ENCODE data around the gene PRCP. TPM values are rescaled to one million over a fixed set of nuclear protein-coding genes. Genes with fewer than 3 reads are reported as not detected.
A peak's percentile ranks its signal among the peaks of the same experiment; 100 is the strongest.
"Not testable (repeated sequence)": the region's sequence is repeated elsewhere in the genome, so short reads cannot be mapped to it uniquely, and the experiment has no call there.

The PRCP gene
- 40.7 and 44.6 TPM in 2 replicates for polyA plus RNA-seq (2014; cell fraction: cytosol; rRNA removed)
- polyA plus RNA-seq (2014; cell fraction: nucleus; rRNA removed), result 16.7 and 21.8 TPM in 2 replicates

DNA sequence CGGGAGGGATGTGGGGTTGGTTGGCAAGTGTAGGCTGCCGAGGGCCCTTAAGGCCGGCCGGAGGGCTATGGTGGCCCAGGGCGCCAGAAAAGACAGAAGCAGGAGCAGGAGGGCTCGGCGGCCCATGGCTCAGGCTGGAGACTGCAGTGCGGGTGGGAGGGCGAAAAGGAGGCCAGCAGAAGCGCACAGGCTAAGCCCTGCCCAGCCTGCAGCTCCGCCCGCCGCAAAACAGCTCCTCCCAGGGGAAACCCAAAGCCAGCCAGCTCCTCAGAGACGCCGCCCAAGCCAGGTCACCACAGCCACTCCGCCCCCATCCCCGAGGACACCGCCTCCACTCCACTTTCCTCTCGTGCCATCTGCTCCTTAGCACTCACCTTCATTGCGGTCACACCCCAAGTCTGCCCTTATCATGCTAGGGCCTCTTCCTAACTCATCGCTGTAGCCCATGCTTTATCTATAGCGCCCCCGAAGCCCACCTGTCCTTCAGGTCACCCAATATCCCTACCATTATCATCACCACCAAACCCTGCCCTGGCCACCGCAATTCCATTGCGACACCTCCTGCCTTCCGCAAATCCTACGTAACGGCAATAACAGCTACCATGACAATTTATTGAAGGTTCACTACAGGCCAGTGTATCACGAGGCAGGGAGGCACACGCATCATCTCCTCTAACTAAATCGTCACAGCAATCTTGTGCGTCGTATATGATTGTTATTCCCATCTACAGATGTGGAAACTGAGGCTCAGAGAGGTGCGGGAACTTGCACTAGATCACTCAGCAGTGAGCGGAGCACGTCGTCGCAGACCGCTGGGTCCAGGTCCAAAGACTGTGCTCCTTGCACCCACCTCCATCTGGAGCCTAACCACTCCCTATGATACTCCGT lies at the start of gene PRCP:
Gene PRCP (minus strand): TSS at position 154 of the 888 bp plus-strand sequence. CDS start 28 bp downstream, at position 126.
- DNase-seq (ENCODE audit: low spot score), result peak; percentile 95

DNA sequence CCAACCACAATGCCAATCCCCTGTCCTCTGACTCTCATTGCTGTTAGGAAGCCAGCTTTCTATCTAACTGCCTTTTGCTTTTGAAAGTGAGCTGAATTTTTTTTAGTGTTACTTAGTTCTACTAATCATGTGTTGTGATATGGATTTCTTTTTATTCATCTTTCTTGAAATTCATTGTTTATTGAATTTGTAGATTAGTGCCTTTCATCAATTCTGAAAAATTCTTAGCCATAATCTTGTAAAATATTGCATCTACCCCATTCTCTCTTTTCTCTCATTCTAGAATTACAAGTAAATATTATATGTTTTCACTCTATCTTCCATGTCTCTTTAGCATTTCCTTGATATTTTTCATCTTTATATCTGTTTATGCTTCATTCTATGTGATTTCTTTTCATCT lies 49.1 kb upstream of the PRCP start:
- no peak for DNase-seq (ENCODE audit: low spot score)

- no peak for DNase-seq (ENCODE audit: low spot score)
Observed at GRCh38 chr11:82945682-82946081, 45.5 kb upstream of the PRCP start.

GRCh38 chr11:82945041-82945440 lies 44.8 kb upstream of the PRCP start:
- not testable (repeated sequence) for DNase-seq (ENCODE audit: low spot score)

DNA sequence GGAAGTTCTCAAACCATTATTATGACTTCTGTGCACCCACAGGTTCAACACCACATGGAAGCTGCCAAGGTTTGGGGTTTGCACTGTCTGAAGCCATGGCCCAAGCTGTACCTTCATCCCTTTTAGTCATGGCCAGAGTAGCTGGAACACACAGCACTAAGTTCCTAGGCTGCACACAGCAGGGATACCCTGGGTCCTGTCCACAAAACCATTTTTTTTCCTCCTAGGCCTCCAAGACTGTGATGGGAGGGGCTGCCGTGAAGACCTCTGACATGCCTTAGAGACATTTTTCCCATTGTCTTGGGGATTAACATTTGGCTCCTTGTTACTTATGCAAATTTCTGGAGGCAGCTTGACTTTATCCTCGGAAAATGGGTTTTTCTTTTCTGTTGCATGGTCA lies 44.0 kb upstream of the PRCP start:
- no peak for DNase-seq (ENCODE audit: low spot score)

DNA sequence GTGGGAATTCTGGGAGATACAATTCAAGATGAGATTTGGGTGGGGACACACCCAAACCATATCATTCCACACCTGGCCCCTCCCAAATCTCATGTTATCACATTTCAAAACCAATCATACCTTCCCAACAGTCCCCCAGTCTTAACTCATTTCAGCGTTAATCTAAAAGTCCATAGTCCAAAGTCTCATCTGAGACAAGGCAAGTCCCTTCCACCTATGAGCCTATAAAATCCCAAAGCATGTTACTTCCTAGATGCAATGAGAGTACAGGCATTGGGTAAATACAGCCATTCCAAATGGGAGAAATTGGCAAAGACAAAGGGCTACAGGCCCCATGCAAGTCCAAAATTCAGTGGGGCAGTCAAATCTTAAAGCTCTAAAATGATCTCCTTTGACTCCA lies 43.2 kb upstream of the PRCP start:
- DNase-seq (ENCODE audit: low spot score), result not testable (repeated sequence)

GRCh38 chr11:82942376-82942775 lies 42.1 kb upstream of the PRCP start:
- no peak for DNase-seq (ENCODE audit: low spot score)

DNA sequence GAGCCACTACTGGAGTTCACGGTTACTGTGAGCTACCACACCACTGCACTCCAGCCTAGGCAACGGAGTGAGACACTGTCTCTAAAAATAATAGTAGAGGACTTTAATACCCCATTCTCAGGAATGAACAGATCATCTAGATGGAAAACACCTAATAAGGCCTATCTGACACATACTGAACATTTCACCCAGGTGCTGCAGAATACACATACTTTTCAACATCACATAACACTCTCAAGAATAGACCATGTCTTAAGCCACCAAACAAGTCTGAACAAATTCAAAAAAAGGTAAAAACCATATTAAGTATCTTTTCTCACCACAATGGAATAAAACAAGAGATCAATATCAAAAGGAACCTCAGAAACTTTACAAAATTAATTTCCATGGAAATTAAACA lies 39.2 kb upstream of the PRCP start:
- no peak for DNase-seq (ENCODE audit: low spot score)

DNA sequence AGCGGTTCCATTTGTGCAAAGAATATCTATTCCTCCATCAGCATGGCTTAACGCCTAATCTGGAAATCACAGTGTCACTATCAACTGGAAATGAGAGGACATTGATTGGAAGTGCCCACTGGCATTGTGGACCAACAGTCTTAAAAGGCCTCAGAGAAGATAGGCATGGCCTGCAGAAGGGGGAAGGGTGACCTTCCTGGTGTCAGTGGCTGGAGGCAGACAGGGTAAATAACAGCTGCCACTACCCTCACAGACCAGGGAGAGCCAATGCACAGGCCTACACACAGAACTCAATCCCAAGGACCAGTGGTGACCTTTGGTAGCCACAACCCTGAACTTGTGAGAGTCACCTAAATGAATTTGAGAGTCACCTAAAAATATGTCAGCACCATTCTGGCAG lies 37.3 kb upstream of the PRCP start:
- no peak for DNase-seq (ENCODE audit: low spot score)

GRCh38 chr11:82936261-82936660 lies 36.0 kb upstream of the PRCP start:
- no peak for DNase-seq (ENCODE audit: low spot score)

- DNase-seq (ENCODE audit: low spot score), result no peak
Observed at GRCh38 chr11:82932564-82932963, 32.3 kb upstream of the PRCP start.

GRCh38 chr11:82930734-82931133 lies 30.5 kb upstream of the PRCP start:
- DNase-seq (ENCODE audit: low spot score), result no peak

GRCh38 chr11:82930229-82930628 lies 30.0 kb upstream of the PRCP start:
- no peak for DNase-seq (ENCODE audit: low spot score)

- no peak for DNase-seq (ENCODE audit: low spot score)
Observed at GRCh38 chr11:82929121-82929520, 28.9 kb upstream of the PRCP start.

- peak; percentile 65 for DNase-seq (ENCODE audit: low spot score)
Observed at GRCh38 chr11:82927264-82927880, 27.1 kb upstream of the PRCP start.

DNA sequence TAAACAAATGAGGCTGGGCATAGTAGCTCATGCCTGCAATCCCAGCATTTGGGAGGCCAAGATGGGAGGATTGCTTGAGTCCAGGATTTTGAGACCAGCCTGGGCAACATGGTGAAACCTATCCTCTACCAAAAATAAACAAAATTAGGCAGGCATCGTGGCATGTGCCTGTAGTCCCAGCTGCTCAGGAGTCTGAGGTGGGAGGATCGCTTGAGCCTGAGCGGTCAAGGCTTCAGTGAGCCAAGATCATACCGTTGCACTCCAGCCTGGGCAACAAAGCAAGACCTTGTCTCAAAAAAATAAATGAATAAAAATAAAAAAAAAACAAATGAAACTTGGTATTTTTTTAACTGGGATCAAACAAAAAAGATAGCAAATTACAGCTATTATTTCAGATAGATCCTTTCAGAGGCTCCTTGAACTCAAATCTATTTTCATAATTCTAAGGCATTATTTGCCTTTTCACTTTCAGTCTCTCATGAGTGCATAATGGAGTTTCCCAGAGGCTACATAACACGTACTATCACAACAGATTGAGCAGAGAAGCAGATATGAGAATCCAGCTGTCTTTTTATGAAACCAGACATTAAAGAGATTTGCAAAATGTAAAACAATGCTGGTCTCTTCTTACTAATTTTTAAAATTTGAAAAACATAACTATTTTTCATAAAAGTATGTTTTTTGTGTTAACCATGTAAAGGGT lies 24.4 kb upstream of the PRCP start:
- no peak for DNase-seq (ENCODE audit: low spot score)

- DNase-seq (ENCODE audit: low spot score), result peak; percentile 48
Observed at GRCh38 chr11:82922396-82923173, 22.4 kb upstream of the PRCP start.

DNA sequence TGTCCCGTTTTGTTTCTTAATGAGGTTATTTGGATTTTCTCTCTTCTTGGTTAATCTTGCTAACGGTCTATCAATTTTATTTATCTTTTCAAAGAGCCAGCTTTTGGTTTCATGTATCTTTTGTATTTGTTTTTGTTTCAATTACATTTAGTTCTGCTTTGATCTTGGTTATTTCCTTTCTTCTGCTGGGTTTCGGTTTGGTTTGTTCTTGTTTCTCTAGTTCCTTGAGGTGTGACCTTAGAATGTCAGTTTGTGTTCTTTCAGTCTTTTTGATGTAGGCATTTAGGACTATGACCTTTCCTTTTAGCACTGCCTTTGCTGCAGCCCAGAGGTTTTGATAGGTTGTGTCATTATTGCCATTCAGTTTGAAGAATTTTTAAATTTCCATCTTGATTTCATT lies 20.0 kb upstream of the PRCP start:
- not testable (repeated sequence) for DNase-seq (ENCODE audit: low spot score)

DNA sequence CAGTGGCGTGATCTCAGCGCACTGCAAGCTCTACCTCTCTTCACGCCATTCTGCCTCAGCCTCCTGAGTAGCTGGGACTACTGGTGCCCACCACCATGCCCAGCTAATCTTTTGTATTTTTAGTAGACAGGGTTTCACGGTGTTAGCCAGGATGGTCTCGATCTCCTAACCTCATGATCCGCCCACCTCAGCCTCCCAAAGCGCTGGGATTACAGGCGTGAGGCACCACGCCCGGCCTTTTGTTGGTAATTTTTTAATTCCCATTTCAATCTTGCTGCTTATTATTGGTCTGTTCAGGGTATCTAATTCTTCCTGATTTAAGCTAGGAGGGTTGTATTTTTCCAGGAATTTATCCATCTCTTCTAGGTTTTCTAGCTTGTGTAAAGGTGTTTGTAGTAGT lies 19.6 kb upstream of the PRCP start:
- DNase-seq (ENCODE audit: low spot score), result not testable (repeated sequence)

DNA sequence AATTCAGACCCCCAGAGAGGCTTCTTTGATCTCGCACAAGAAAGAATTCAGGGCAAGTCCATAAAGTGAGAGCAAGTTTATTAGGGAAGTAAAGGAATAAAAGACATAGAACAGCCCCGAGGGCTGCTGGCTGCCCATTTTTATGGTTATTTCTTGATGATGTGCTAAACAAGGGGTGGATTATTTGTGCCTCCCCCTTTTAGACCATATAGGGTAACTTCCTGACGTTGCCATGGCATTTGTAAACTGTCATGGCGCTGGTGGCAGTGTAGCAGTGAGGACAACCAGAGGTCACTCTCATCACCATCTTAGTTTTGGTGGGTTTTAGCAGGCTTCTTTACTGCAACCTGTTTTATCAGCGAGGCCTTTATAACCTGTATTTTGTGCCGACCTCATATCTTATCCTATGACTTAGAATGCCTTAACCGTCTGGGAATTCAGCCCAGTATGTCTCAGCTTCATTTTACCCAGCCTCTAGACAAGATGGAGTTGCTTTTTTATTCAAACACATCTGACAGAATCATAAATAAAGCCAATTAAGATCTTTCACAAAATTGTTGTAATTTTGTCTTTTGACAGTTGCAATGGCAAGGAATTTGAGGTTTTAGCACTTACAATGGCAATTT lies 8.9 kb upstream of the PRCP start:
- DNase-seq (ENCODE audit: low spot score), result no peak

DNA sequence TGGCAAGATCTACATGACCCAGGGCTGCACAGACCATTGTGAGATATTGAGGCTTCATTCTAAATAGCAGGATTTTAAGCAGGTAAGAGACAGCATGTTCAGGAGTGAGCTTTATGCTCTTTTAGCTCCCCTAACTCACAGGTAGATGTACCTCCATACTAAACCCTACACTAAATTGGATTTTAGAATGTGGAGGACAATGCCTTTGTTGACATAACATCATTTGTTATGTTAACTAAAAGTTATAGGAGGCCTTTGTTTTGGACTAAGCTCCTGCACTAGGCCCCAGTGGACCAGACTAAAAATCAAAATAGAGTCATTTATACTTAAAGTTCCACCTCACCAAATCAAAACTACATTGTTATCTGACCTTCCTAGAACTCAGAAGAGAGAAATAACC lies 8.1 kb upstream of the PRCP start:
- DNase-seq (ENCODE audit: low spot score), result no peak

All from SK-N-DZ (cell line).